Liver (tissue), 3 donors: Measurements from ENCODE around the gene MOV10.

ENCODE experiments used
- ATF3 ChIP-seq: IDR thresholded peaks from 2 replicates; pipeline ENCODE4 v1.6.1; 2016; ENCODE audit warnings: antibody characterized with exemption
- CTCF ChIP-seq: fragments of 150-350 bp; IDR thresholded peaks from 2 replicates; pipeline ENCODE4 v1.5.1; 2017; ENCODE audit warnings: improper control_type of control experiment, low read depth, low read length; ENCODE audit not compliant: missing input control
- EGR1 ChIP-seq, 2 donors: IDR thresholded peaks; 2 replicates each; pipeline ENCODE4 v1.6.1; 2016 to 2018; ENCODE audit warnings: antibody characterized with exemption in 2 of 2, low read depth in 2 of 2
- GABPA ChIP-seq, 2 donors: IDR thresholded peaks in 1 of 2; conservative IDR thresholded peaks in 1 of 2; 2 replicates each; pipeline ENCODE4 v1.6.1; 2016; ENCODE audit warnings: antibody characterized with exemption in 2 of 2, mild to moderate bottlenecking in 1 of 2, moderate library complexity in 1 of 2
- JUND ChIP-seq, 2 donors: IDR thresholded peaks; 2 replicates each; pipeline ENCODE4 v1.6.1; 2016; ENCODE audit warnings: antibody characterized with exemption in 2 of 2
- MAX ChIP-seq: IDR thresholded peaks from 2 replicates; pipeline ENCODE4 v1.6.1; 2016; ENCODE audit warnings: antibody characterized with exemption
- REST ChIP-seq: IDR thresholded peaks from 2 replicates; pipeline ENCODE4 v1.6.1; 2016; ENCODE audit warnings: antibody characterized with exemption, mild to moderate bottlenecking
- RXRA ChIP-seq, 2 donors: IDR thresholded peaks; 2 replicates each; pipeline ENCODE4 v1.6.1; 2017 to 2018; ENCODE audit warnings: antibody characterized with exemption in 2 of 2, mild to moderate bottlenecking in 1 of 2
- SP1 ChIP-seq: IDR thresholded peaks from 2 replicates; pipeline ENCODE4 v1.6.1; 2018; ENCODE audit warnings: antibody characterized with exemption, mild to moderate bottlenecking
- TAF1 ChIP-seq: conservative IDR thresholded peaks from 2 replicates; pipeline ENCODE4 v1.6.1; 2016; ENCODE audit warnings: antibody characterized with exemption, mild to moderate bottlenecking
- YY1 ChIP-seq: IDR thresholded peaks from 2 replicates; pipeline ENCODE4 v1.6.1; 2016; ENCODE audit warnings: antibody characterized with exemption, mild to moderate bottlenecking
- donor health status: healthy.
- donor health status: healthy.

DNA sequence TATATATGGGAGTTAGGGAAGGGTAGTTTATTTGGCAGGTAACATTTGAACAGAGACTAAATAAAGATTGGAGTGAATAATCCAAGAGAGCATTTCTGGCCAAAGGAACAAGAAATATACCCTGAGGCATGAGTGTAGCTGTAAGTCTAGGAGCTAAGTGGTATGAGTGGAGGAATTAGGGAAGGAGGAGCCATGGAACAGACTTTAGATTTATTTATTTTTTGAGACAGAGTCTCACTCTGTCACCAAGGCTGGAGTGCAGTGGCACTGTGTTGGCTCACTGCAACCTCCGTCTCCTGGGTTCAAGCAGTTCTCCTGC lies 36.4 kb upstream of the MOV10 start:
- TF ChIP-seq REST (no peak), RXRA (IDR thresholded peaks at IDR 0.05) (no peak), CTCF (no peak), JUND (IDR thresholded peaks at IDR 0.05) (no peak), EGR1 (IDR thresholded peaks at IDR 0.05; ENCODE audit: low read depth in 2 of 2) (no peak), ATF3 (no peak), SP1 (no peak), YY1 (no peak), TAF1 (no peak), MAX (no peak), GABPA (IDR thresholded peaks at IDR 0.05 in 1 of 2, conservative IDR thresholded peaks at IDR 0.05 in 1 of 2) (no peak)
